ENCODE data around the gene ZNF431.
"Not testable (repeated sequence)": the region's sequence is repeated elsewhere in the genome, so short reads cannot be mapped to it uniquely, and the experiment has no call there.

ZNF431 gene

DNA sequence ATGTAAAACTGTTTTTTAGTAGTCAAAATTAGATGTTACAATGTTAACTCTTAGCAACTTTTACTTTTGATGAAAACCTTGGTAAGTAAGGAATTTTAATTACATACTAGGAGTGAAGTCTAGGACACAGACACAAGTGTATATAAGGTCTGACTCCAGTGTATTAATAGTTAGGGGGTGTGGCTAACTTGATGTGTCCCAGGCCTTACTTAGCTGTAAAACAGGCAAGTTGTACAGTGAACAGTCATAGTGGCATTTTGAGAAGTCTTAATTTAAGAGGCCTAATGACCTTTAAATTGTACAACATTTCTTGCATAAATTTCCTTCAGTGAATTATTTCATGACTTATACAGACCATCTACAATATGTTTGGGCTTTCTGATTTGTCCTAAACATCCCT, 6.8 kb downstream of the ZNF431 start:
- no peak for DNase-seq

DNA sequence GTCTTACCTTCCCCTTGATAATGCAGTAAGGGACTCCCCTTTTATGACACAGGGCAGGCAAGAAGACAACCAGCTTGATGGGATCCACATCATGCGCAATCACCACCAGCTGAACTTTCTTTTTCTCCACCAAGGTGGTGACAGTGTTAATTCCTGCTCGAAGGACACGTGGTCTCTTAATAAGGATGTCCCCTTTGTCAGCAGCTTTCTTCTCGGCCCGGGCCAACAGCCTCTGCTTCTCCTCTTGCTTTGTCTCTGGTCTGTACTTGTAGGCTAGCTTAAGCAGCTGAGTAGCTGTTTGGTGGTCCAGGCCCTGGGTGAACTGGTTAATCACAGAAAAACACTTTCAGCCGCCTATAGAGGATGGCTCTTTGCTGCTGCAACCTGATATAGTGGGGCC, 8.0 kb downstream of the ZNF431 start:
- no peak for DNase-seq

DNA sequence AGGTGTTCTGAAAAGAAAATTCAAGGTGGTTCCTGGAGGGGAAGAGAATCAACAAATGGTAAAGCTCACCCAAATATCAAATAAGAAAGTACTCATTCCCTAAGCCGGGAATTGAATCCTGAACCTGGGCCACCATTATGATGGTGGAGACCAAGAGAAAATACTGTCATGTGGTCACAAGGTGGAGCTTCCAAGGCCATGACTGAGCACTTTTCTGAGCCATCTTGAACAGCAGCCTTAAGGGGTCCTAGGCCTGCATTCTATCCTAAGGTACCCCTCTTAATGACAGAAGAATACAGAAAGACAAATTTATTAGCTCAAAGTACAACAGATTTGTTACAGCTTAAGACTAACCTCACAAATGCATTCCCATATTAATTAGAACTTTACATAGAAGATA, 9.6 kb downstream of the ZNF431 start:
- no peak for DNase-seq

DNA sequence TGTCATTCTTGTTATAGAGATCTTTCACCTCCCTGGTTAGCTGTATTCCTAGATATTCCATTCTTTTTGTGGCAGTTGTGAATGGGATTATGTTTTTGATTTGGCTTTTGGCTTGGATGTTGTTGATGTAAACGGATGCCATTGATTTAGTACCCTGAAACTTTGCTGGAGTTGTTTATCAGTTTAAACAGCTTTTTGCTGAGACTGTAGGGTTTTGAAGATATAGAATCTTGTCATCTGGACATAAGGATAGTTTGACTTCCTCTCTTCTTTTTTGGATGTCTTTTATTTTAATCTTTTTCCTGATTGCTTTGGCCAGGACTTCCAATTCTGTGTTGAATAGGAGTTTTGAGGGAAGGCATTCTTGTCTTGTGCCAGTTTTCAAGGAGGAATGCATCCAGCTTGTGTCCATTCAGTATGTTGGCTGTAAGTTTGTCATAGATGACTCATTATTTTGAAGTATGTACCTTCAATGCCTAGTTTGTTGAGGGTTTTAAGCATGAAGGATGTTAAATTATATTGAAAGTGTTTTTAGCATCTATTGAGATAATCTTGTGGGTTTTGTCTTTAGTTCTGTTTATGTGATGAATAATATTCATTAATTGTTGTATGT, 16.8 kb downstream of the ZNF431 start:
- no peak for DNase-seq

DNA sequence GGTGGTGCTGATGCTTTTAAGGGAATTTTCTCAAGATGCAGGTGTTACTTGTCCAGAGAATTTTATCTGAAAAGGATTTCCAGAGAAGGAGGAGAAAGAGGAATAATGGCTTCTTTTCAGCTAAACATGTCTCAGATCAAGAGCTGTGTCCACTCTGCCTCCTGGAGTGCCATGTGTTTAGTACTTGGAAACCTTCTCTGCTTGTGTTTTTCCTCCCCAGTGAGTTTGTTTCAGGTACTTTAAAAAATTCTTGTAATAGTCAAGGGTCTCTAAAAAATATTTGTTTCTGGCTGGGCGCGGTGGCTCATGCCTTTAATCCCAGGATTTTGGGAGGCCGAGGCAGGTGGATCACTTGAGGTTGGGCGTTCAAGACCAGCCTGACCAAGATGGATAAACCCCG, 22.7 kb downstream of the ZNF431 start:
- no peak for DNase-seq

DNA sequence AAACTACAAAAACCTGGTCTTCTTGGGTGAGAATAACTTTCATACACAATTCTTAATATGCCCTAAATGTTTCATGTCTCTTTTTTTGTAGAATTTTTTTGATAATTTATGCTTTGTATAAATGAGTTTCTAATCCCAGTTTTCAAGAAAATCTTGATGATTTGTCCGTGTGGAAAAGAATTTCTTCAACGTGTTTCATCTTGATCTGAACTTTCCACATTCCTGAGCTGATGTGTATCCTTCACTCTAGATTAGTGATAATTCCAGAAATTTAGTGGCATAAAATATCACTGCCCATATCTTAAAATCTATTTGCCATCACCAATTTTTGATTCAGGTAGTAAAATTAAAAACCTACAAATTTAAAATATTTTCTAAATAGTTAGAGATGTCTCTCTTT, 24.6 kb downstream of the ZNF431 start:
- DNase-seq, result no peak

DNA sequence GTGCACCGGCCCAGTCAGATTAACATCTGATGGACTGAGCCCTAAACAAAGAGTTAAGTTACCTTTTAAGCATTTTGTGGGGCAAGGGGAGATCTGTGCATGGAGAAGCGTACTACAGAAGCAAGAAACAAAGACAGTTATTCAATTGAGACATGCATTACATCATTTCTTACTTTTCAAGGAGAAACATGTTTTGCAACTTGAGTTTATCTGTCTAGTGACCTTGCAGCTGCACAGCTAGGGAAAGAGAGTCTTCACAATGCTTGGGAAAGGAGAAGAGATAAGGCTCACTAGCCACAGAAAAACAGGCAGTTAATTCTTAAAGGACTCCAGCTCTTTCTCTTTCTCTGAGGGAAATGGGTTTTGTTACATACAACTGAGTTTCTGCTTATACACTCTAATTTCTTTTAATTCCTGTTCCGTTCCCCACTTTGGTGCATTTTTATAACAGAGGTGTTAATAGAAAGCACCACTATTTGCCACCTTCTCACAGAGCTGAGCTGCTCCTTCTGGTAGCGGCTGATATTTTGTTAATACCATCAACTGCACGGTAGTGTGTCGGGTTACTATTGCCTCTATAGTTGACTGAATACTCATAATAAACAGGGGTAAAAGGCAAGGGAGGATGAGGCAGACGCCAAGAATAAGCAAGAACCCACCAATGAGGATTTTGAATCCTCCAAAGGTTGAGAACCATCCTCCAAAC, 55.9 kb downstream of the ZNF431 start:
- no peak for DNase-seq

DNA sequence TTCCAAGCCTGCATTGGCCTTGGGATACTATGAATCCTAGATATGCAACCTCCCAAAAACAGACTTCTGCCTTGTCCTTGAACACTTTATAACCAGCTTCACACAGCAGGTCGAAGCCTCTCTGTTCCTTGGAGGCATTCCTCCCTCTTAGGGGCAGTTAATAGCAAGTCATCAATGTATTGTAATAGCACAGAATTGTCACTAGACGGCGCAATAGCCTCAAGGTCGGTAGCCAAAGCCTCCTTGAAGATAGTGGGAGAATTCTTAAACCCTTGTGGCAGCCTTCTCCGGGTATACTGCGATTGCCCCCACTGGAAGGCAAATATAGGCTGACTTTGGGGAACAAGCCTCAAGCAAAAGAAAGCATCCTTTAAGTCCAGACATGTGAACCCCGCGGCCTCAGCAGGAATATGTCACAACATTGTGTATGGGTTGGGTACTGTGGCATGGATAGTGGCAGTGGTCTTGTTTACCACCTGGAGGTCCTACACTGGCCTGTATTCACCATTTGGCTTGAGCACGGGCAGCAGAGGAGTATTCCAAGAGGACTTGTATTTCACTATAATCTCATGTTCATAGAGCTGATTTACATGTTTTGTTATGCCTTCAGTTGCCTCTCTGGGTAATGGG, 61.1 kb downstream of the ZNF431 start:
- peak; percentile 29 for DNase-seq

DNA sequence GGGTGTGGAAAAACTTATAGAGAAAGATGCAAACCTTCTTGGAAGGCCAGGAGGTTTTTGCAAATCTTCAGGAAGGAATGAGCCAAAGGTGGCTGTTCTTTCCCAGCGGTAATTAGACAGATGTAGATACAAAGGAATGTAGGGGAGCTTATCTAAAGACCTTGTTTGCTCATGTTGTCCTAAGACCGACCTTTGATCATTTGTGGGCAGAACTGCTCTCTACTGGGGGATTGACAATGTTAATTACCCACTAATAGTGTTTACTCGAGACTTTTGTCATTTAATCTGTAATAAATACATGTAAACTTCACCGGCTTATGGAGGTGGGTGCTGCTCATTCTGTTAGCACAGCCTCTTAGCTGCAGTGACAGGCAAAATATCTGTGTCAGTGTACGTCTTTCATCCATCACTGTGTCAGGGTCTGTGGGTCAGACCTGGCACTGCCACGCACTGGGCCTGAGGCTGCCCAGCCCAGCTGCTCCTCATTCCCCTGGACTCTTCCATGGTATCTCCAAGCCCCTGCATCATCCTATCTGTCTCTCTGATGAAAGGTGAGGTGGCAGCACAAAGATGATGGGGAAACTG, 68.3 kb downstream of the ZNF431 start:
- no peak for DNase-seq

DNA sequence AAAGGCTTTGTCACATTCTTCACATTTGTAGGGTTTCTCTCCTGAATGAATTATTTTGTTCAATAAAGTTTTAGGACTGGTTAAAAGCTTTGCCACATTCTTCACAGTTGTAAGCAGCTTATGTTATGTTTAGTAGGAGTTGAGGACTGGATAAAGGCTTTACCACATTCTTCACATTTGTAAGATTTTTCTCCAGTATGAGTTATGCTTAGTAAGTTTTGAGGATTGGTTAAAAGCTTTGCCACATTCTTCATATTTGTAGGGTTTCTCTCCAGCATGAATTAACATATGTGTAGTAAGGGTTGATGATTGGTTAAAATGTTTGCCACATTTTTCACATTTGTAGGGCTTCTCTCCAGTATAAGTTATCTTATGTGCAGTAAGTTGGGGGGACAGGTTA, 79.9 kb downstream of the ZNF431 start:
- DNase-seq, result no peak

DNA sequence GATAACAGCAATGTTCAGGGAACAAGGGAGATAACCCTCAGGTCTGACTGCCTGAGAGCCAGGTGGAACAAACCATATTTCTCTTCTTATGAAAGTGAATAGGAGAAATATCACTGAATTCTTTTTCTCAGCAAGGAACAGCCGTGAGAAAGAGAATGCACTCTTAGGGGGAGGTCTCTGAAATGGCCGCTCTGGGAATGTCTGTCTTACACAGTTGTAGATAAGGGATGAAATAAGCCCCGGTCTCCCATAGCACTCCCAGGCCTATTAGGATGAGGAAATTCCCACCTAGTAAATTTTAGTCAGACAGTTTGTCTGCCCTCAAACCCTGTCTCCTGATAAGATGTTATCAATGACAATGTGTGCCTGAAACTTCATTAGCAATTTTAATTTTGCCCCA, 88.1 kb downstream of the ZNF431 start:
- not testable (repeated sequence) for DNase-seq

DNA sequence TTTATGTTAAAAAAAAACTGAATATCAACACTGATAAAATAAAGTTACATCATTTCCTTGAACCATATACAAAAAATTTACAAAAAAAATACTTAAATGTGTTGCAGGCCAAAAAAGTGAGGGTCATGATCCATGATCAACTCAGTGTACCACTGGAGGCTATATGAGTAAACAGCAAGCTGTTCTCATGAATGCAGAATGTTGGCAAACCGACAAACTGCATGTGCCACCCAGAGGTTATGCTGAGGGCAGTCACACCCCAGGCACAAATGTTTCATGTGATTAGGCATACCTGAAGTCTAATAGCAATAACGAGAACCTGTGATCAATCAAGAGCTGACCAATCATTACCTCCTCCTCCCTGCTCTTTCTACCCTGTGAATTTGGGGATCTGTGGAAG, 91.9 kb downstream of the ZNF431 start:
- no peak for DNase-seq

DNA sequence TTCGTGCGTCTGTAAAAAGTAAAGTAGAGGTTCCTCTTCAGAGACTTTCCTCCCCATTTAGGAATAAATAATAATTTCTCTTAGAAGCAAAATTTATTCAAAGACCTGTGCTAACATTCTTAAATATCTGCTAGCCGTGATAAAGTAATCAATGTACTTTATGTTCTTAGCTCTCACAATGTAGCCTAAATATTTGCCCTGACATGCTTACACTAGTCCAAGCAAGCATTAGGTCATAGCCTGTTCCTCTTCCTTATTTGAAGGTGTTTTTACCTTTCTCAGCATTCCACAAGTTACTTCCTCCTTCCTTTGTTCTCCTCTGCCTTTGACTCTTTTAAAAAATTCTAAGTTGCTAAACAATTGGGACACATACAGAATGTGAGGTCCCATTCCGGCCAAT, 94.9 kb downstream of the ZNF431 start:
- DNase-seq, result not testable (repeated sequence)

DNA sequence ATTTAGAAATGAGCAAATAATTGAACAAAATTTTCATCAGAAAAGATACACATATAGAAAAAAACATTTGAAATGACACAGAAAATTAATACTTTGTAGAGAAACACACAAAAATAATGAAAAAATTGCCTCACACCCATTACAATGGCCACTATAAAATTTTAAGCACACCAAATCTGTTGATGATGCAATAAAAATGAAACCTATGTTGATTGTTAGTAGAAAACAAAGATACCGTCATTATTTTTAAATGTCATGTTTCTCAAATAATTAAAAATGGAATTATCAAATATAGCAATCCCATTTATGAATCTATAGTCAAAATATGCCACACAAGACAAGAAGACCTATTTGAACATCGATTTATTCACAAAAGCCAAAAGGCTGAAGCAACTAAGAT, 96.8 kb downstream of the ZNF431 start:
- DNase-seq, result no peak

Data from activated CD4-positive, alpha-beta T cell treated with anti-CD3 and anti-CD28 coated beads, Interleukin-2, amount 50 U/mL, for 16 hours (primary cell).